NCI-H1930 (cell line): ENCODE data around the gene FANCL.
"Not testable (repeated sequence)": the region's sequence is repeated elsewhere in the genome, so short reads cannot be mapped to it uniquely, and the experiment has no call there.

ENCODE experiments used
- DNase-seq, 2 experiments: peaks; one replicate each; lab custom pipeline; 2025; lab: John Stamatoyannopoulos, UW

Gene FANCL

DNA sequence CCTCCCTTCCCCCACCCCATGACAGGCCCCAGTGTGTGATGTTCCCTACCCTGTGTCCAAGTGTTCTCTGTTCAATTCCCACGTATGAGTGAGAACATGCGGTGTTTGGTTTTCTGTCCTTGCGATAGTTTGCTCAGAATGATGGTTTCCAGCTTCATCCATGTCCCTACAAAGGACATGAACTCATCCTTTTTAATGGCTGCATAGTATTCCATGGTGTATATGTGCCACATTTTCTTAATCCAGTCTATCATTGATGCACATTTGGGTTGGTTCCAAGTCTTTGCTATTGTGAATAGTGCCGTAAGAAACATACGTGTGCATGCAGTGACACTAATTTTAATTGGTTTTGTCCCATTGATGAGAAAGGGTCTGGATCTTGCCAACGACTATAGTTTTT lies 95.4 kb downstream of the FANCL start:
- DNase-seq = not testable (repeated sequence)

DNA sequence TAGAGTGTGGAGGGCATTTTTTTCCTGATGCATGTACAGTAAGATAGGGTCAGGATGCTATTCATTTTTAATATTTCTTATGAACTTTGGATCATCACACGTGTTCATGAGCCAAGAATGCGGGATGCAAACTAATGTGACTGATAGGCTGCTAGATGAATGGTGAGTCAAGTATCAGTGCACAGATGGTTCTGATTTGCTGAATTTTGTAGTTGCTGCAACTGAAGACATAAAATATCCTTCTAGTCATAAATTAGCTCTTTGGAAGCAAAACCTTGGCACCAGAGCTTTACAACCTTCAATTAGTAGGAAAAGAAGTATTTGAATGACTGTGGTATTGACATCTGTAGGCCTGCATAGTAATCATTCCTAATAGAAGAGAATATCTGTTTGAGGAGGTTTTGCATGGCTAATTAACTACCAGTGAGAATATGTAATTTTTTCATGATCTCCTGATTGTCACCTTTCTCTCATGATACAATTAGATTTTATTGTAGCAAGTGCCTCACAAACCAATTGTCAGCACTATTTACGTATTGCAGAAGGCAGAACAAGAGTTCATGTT lies 100.5 kb downstream of the FANCL start:
- DNase-seq = no peak

- DNase-seq = no peak
Measured at GRCh38 chr2:58138396-58139030, 102.6 kb downstream of the FANCL start.

GRCh38 chr2:58137856-58138255 lies 103.3 kb downstream of the FANCL start:
- no peak for DNase-seq

DNA sequence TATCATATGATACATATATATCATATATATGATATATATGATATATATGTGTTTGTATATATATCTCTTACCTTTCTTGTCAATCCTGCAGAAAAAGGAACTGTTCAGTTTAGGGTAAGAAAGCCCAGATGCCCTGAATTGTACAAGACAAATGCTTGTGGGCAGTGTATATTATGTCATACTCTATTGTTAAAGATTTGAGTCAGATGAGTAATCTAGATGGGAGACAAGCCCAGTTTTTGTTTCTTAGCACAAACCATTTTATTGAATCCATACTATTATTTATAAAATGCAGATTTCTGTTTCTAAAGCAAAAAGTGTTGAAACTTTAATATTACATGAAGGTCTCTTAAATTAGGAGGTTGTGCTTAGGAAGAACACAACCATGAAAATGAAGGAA lies 103.9 kb downstream of the FANCL start:
- DNase-seq = no peak

DNA sequence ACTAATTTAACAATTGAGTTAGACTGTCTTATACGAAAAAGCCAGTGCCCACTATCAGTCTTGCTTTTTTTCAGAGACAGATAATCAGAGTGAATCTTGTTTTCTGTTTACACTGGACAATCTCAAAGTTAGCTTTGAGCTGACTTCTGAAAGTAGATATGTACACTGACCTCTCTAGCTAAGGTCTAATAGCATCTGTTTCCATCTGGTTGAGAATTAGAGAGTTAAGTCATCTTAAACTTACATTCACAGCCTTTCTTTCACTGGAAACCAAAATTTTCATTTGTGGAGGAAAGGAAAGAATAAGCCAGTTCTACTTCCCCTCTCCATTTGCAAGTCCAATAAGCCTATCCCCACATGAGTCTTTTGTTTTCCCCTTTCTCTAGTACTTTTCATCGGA lies 105.3 kb downstream of the FANCL start:
- no peak for DNase-seq

DNA sequence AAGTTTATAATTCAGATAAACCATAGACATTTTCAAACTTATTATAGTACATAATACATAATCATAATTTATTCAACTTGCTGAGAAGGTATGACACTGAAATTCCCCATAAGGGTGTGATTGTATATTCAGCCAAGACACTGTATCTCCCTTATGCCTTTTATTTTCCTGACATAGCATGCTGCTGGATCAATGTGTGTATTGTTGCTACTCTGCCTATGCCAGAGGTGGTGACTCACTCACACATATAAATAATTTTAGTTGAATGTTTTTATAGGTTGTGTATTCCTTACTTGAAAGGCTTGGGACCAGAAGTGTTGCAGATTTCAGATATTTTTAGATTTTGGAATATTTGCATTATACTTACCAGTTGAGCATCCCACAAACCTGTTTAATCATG lies 107.7 kb downstream of the FANCL start:
- DNase-seq = no peak

- no peak for DNase-seq
Measured at GRCh38 chr2:58131191-58132011, 109.7 kb downstream of the FANCL start.

- DNase-seq = no peak
Measured at GRCh38 chr2:58130238-58130637, 110.9 kb downstream of the FANCL start.

DNA sequence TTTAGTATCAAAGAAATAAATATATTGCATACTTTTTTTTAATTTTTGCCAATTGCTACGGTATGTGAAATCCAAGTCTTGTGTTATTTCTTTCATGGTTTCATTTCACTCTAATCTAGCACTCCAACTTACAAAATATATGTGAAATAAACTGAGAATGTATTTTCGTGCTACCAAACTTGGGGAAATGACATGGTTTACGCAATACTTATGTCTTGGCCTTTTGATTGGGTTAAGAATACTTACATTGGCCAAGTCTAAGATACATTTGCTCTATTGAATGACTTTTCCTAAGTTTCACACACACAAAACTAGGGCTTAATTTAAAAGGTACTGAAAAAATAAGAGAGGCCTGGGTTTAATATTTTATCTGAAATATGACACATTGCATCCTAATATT lies 114.0 kb downstream of the FANCL start:
- no peak for DNase-seq

DNA sequence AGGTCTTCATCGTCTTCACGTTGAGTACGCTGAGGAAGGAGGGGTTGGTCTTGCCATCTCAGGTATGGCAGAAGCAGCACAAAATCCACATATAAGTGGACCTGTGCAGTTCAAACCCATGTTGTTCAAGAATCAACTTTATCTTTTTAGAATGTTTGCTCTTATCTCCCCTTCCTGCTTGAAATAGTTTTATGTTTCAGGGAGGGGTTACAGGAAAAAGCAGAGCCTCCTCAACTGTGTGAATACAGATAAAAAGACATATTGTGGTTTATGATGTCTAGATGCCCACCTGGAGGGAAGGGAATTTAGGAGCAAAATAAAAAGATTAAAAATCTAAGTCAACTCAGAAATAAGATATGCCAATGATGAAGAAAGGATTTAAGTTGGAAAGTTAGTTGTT lies 118.6 kb downstream of the FANCL start:
- DNase-seq = no peak

DNA sequence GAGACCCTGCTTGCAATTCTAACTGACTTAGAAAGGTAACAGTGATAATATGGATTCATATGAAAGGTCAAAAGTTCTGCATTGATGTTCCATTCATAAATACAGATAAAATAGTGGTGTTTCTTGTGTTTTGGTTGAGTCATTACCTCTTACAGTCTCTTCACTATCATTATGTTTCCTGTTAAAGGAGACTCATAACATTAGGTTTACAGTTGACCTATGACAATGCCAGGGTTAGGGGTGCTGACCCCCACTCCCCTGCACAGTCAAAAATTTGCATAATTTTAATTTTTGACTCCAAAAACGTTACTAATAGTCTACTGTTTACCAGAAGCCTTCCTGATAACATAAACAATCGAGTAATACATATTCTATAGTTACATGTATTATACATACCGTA lies 119.1 kb downstream of the FANCL start:
- DNase-seq = no peak

- DNase-seq = no peak
Measured at GRCh38 chr2:58120626-58121229, 120.4 kb downstream of the FANCL start.

GRCh38 chr2:58113563-58113962 lies 127.6 kb downstream of the FANCL start:
- not testable (repeated sequence) for DNase-seq

DNA sequence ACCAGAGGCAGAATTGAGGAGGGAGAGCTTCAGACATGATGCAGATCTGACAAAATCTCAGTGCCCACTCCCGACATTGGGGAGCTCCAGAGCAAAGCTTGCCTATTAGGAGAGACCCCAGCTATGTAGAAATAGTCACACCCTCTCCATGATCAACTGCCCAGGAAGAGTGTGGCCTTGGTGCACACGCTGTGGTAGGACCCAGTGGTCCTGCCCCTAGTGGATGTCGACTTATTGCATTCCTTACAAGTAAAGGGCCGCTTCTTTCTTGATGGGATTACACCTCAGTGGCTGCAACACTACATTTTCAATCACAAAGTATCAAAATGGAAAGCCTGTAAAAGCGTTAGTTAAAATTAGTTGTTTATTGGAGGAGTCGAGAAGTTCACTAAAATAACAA lies 130.4 kb downstream of the FANCL start:
- no peak for DNase-seq

DNA sequence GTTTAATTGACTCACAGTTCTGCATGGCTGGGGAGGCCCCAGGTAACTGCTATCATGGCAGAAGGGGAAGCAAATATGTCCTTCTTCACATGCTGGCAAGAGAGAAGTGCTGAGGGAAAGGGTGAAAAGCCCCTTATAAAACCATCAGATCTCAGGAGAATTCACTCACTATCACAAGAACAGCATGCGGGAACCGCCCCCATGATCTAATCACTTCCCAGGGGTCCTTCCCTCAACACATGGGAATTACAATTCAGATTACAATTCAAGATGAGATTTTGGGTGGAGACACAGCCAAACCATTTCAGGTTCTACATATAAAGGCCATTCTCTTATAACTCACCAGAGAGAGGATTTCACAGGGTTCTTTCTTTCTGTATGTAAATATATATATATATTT lies 131.6 kb downstream of the FANCL start:
- DNase-seq = no peak
